Fibroblast of lung (primary cell): ENCODE results near the gene HDLBP. TPM values are rescaled to one million over a fixed set of nuclear protein-coding genes. Genes with fewer than 3 reads are reported as not detected.
A peak's percentile ranks its signal among the peaks of the same experiment; 100 is the strongest.

Experiments
- DNase-seq, 2 donors: peaks; one replicate each; pipeline versions ENCODE4 v3.0.0 to v3.0.0-alpha.2; 2010; ENCODE audit warnings: low read depth in 2 of 2
- H2AFZ ChIP-seq: 2 replicates; pipeline ENCODE4 v1.5.1; 2012; ENCODE audit warnings: low read length, control low read depth, inconsistent platforms
- H3K27ac ChIP-seq: 2 replicates; pipeline ENCODE4 v1.5.1; 2011; ENCODE audit warnings: low read length, control low read depth; ENCODE audit not compliant: insufficient read depth
- H3K27me3 ChIP-seq: 2 replicates; pipeline ENCODE4 v1.5.1; 2011; ENCODE audit warnings: mild to moderate bottlenecking, low read length; ENCODE audit not compliant: control insufficient read depth, insufficient read depth
- H3K36me3 ChIP-seq: 2 replicates; pipeline ENCODE4 v1.5.1; 2011; ENCODE audit warnings: low read length; ENCODE audit not compliant: control insufficient read depth, insufficient read depth
- H3K4me1 ChIP-seq: 2 replicates; pipeline ENCODE4 v1.5.1; 2011; ENCODE audit warnings: low read length; ENCODE audit not compliant: control insufficient read depth, insufficient read depth; ENCODE audit errors: extremely low read depth
- H3K4me2 ChIP-seq: 2 replicates; pipeline ENCODE4 v1.5.1; 2011; ENCODE audit warnings: low read length, control low read depth; ENCODE audit not compliant: insufficient read depth; ENCODE audit errors: extremely low read depth
- H3K4me3 ChIP-seq, 4 experiments: fragments of 200-600 bp in 1 of 4; sonication (generic) in 1 of 4; replicated peaks in 1 of 4; 2 replicates each; pipeline ENCODE4 v1.5.1; 2011 to 2016; ENCODE audit warnings: low read length in 4 of 4, low read depth in 3 of 4, mild to moderate bottlenecking in 3 of 4, control low read depth in 2 of 4, inconsistent platforms in 1 of 4, mixed read lengths in 1 of 4; ENCODE audit not compliant: insufficient read depth in 1 of 4; ENCODE audit errors: control extremely low read depth in 1 of 4
- H3K79me2 ChIP-seq: 2 replicates; pipeline ENCODE4 v1.5.1; 2012; ENCODE audit warnings: mild to moderate bottlenecking, low read length, inconsistent platforms; ENCODE audit not compliant: control insufficient read depth, insufficient read depth
- H3K9ac ChIP-seq: 2 replicates; pipeline ENCODE4 v1.5.1; 2011; ENCODE audit warnings: mild to moderate bottlenecking, low read length, control low read depth; ENCODE audit not compliant: insufficient read depth
- H3K9me3 ChIP-seq: 2 replicates; pipeline ENCODE4 v1.5.1; 2012; ENCODE audit warnings: low read depth, low read length; ENCODE audit not compliant: control insufficient read depth, insufficient read depth
- H4K20me1 ChIP-seq: 2 replicates; pipeline ENCODE4 v1.5.1; 2011; ENCODE audit warnings: low read length; ENCODE audit not compliant: control insufficient read depth, insufficient read depth; ENCODE audit errors: extremely low read depth
- CTCF ChIP-seq, 2 donors: IDR thresholded peaks in 1 of 2; conservative IDR thresholded peaks in 1 of 2; 1 replicate in 1 of 2; 2 replicates in 1 of 2; pipeline ENCODE4 v1.5.1; 2011 to 2012; ENCODE audit warnings: low read length in 2 of 2, control low read depth in 1 of 2, inconsistent platforms in 1 of 2, low read depth in 1 of 2, mild to moderate bottlenecking in 1 of 2
- EZH2 ChIP-seq: IDR thresholded peaks from 2 replicates; pipeline ENCODE4 v1.5.1; 2012; ENCODE audit warnings: low read length, control low read depth, mild to moderate bottlenecking; ENCODE audit errors: missing control alignments
- polyA minus RNA-seq: library from RNA; depleted of rRNA, polyadenylated mRNA; stranded (reverse); fragments of >200 nt; gene quantifications from 2 replicates; pipeline ENCODE4 v1.2.3, GENCODE V29; 2011; ENCODE audit warnings: low replicate concordance
- polyA plus RNA-seq, 2 donors: library from polyadenylated mRNA; depleted of rRNA in 1 of 2; stranded (reverse) in 1 of 2; unstranded in 1 of 2; fragments of >200 nt; gene quantifications; 2 replicates each; pipeline ENCODE4 v1.2.1, GENCODE V29; 2011 to 2012; ENCODE audit warnings: missing spikeins in 1 of 2
- total RNA-seq: library from RNA; depleted of rRNA; stranded (reverse); fragments of >200 nt; gene quantifications from 2 replicates; pipeline ENCODE4 v1.2.1, GENCODE V29; 2014

Gene HDLBP
- total RNA-seq (1,289 and 1,354 TPM in 2 replicates), polyA plus RNA-seq (626 and 639 TPM in 2 replicates), polyA minus RNA-seq (1,624 and 1,651 TPM in 2 replicates)
- 514 and 635 TPM in 2 replicates for polyA plus RNA-seq (2012)

GRCh38 chr2:241315093-241315878, at the start of gene HDLBP:
Gene HDLBP (minus strand): TSS chr2:241315672. CDS start chr2:241266869, 48,803 bp downstream.
- peak within 1 kb of the TSS; percentile 99 for H3K27ac ChIP-seq
- peak; percentile 97 to 99 for DNase-seq
- H3K4me1 ChIP-seq = peaks cover 3% of the 10 kb centered on the region
- no peaks in the 10 kb centered on the region for H3K27me3 ChIP-seq
- H3K4me3 ChIP-seq = peak within 1 kb of the TSS; percentile 81 to 99 (median 95)
- H3K9me3 ChIP-seq = no peaks in the 10 kb centered on the region
- H4K20me1 ChIP-seq = no peaks in the 10 kb centered on the region
- peaks cover 91% of the 10 kb centered on the region for H3K79me2 ChIP-seq
- no peak for TF ChIP-seq CTCF (conservative IDR thresholded peaks at IDR 0.05 in 1 of 2, IDR thresholded peaks at IDR 0.05 in 1 of 2; ENCODE audit: low read depth in 1 of 2, low read length in 2 of 2)
- TF ChIP-seq EZH2 = no peak
- peak within 1 kb of the TSS; percentile 77 for H2AFZ ChIP-seq
- H3K9ac ChIP-seq = peak within 1 kb of the TSS; percentile 98
- H3K36me3 ChIP-seq = no peaks in the 10 kb centered on the region
- H3K4me2 ChIP-seq = peak within 1 kb of the TSS; percentile 93

GRCh38 chr2:241364781-241365180, 49.3 kb upstream of the HDLBP start:
- Histone ChIP-seq H3K36me3 (no peaks in the 10 kb centered on the region), H3K4me2 (no peak overlapping the region), H3K79me2 (peaks cover 36% of the 10 kb centered on the region), H3K27me3 (no peaks in the 10 kb centered on the region), H3K27ac (no peak overlapping the region), H3K4me1 (peaks cover 3% of the 10 kb centered on the region), H3K9ac (no peak overlapping the region), H4K20me1 (no peaks in the 10 kb centered on the region), H2AFZ (no peak overlapping the region), H3K4me3 (no peak overlapping the region), H3K9me3 (no peaks in the 10 kb centered on the region)
- DNase-seq = no peak
- no peak for TF ChIP-seq CTCF (conservative IDR thresholded peaks at IDR 0.05 in 1 of 2, IDR thresholded peaks at IDR 0.05 in 1 of 2; ENCODE audit: low read depth in 1 of 2, low read length in 2 of 2)
- no peak for TF ChIP-seq EZH2

- no peak overlapping the region for H3K9ac ChIP-seq
- TF ChIP-seq EZH2 = no peak
- TF ChIP-seq CTCF (conservative IDR thresholded peaks at IDR 0.05 in 1 of 2, IDR thresholded peaks at IDR 0.05 in 1 of 2; ENCODE audit: low read depth in 1 of 2, low read length in 2 of 2) = no peak
- H2AFZ ChIP-seq = no peak overlapping the region
- no peaks in the 10 kb centered on the region for H4K20me1 ChIP-seq
- peaks cover 3% of the 10 kb centered on the region for H3K4me1 ChIP-seq
- H3K4me2 ChIP-seq = peak overlapping the region; percentile 32
- no peaks in the 10 kb centered on the region for H3K9me3 ChIP-seq
- peak overlapping the region in 1 of 4 experiments; percentile 11 for H3K4me3 ChIP-seq
- H3K79me2 ChIP-seq = peaks cover 48% of the 10 kb centered on the region
- no peaks in the 10 kb centered on the region for H3K36me3 ChIP-seq
- H3K27ac ChIP-seq = no peak overlapping the region
- H3K27me3 ChIP-seq = no peaks in the 10 kb centered on the region
- DNase-seq = no peak
Observed at GRCh38 chr2:241363426-241363825, 48.0 kb upstream of the HDLBP start.
